ENCODE measurements around the gene PLA2G2A. TPM values are rescaled to one million over a fixed set of nuclear protein-coding genes. Genes with fewer than 3 reads are reported as not detected.

PLA2G2A gene
- total and polyA plus RNA-seq, 2 of the 8 experiments (the other 6 are each of a cell fraction or from before 2014, with no cell fraction given): 0.69 to 3.7 TPM

GRCh38 chr1:20009212-20009611, 29.8 kb upstream of the PLA2G2A start (continued):
- TF ChIP-seq GTF2F1 (IDR thresholded peaks at IDR 0.05; ENCODE audit: borderline replicate concordance, low read depth, low read length) (no peak), BCL11A (IDR thresholded peaks at IDR 0.05; ENCODE audit: low read depth in 2 of 2, low read length in 2 of 2) (no peak)
